Measurements from ENCODE around the gene TCTN2. TPM values are rescaled to one million over a fixed set of nuclear protein-coding genes. Genes with fewer than 3 reads are reported as not detected.

The TCTN2 gene
- total RNA-seq, 1 donor from 2014 or later: 2.7 TPM

DNA sequence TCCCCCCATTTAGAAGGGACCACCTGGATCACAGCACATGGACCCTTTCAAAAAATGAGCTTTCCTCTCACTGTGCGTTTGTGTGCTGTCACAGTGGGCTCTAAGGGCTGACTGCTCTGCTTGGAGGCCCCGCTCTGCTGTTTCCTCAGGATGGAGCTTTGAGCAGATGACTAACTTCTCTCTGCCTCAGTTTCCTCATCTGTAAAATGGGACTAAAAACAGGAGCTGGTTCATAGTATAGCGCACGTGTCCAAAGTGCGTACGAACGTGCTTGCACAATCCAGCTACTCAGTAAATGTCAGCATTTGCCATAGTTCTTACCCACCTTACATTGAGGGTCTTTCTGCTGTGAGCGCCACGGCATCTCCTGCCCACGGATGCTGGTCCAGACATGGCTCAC, 78.4 kb downstream of the TCTN2 start:
- Histone ChIP-seq H3K27me3 (no peaks in the 10 kb centered on the region), H3K4me1 (no peaks in the 10 kb centered on the region), H3K4me3 (no peak overlapping the region), H3K27ac (no peak overlapping the region), H3K36me3 (peaks cover 29 to 72% of the 10 kb centered on the region in 2 donors), H3K9me3 (no peaks in the 10 kb centered on the region)
- TF ChIP-seq, protein P1, sequence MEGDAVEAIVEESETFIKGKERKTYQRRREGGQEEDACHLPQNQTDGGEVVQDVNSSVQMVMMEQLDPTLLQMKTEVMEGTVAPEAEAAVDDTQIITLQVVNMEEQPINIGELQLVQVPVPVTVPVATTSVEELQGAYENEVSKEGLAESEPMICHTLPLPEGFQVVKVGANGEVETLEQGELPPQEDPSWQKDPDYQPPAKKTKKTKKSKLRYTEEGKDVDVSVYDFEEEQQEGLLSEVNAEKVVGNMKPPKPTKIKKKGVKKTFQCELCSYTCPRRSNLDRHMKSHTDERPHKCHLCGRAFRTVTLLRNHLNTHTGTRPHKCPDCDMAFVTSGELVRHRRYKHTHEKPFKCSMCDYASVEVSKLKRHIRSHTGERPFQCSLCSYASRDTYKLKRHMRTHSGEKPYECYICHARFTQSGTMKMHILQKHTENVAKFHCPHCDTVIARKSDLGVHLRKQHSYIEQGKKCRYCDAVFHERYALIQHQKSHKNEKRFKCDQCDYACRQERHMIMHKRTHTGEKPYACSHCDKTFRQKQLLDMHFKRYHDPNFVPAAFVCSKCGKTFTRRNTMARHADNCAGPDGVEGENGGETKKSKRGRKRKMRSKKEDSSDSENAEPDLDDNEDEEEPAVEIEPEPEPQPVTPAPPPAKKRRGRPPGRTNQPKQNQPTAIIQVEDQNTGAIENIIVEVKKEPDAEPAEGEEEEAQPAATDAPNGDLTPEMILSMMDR (IDR thresholded peaks at IDR 0.05): no peak
- intact Hi-C loops (cut with DNase I): no loop called here
- no peak for DNase-seq (ENCODE audit: low spot score in 2 of 2)

DNA sequence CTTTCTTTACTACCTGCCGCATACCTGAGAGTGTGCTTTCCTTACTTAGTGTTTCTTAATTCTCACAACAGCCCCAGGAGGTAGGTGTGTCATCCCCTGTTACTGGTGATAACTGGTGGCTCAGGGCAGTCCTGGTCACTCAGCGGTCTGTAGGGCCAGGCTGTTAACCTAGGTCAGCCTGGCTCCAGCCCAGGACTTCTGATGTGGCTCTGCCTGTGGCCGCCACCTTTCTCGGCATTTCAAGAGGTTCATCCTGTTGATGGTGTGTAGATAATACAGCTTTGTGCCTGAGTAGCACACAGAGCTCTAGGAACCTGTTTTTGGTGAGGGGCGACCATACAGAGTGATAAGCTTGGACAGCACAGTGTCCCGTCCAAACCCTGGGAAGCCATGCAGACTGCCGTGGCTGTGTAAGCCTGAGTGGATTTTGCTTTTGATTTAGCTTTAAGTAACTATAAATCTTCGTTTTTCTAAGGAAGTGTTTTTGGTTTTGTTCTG, 79.3 kb downstream of the TCTN2 start:
- TF ChIP-seq, protein P1 (IDR thresholded peaks at IDR 0.05): no peak
- no peak overlapping the region for H3K27ac ChIP-seq
- no peaks in the 10 kb centered on the region for H3K4me1 ChIP-seq
- H3K4me3 ChIP-seq: no peak overlapping the region
- DNase-seq (ENCODE audit: low spot score in 2 of 2): no peak
- H3K36me3 ChIP-seq: peaks cover 30 to 72% of the 10 kb centered on the region in 2 donors
- intact Hi-C loops (cut with DNase I): no loop called here
- H3K27me3 ChIP-seq: no peaks in the 10 kb centered on the region
- H3K9me3 ChIP-seq: no peaks in the 10 kb centered on the region

DNA sequence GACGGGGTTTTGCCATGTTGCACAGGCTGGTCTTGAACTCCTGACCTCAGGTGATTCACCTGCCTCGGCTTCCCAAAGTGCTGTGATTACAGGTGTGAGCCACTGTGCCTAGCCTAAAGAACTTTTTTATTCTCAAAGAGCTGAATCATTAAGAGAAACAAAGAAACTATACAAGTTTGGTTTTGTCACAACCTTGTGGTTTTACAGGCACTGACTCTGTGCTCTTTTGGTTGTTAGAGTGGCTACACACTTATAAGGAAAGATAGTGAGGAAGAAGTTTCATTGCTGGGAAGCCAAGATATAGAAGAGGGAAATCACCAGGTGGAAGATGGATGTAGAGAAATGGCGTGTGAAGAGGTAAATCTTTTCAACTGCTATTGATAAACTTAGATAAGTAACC, 81.1 kb downstream of the TCTN2 start:
- no peaks in the 10 kb centered on the region for H3K27me3 ChIP-seq

DNA sequence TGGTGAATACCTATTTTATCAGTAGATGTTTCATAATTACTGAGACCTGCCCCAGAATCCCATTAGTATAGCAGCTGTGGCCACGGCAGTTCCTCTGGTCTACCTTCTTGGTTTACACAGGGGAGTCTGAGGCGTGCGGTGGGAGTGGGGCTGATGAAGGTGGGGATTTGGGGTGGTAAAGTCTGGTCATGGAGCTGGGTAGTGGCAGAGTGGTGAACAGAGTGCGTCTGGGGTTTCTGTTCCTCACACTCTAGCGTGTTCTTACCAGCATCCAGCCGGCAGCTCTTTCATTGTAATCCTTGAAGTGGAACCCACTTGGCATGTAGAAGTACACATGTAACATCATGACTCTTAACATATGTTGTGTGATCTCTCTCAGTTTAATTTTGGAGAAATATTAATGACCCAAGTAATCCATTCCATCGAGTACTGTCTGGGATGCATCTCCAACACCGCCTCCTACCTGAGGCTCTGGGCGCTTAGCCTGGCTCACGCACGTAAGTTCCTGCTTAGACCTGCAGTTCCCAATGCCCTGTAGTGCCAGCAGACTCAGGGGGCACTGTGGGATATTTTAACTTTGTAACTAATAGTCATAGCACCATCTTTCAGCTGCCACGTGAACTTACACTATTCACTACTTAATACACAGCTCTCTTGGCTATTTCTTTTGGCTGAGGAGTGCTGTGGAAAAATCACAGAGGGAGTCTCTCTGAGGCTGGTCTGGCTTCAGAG, 83.3 kb downstream of the TCTN2 start:
- TF ChIP-seq, protein P1 (IDR thresholded peaks at IDR 0.05): no peak
- Histone ChIP-seq H3K27me3 (no peaks in the 10 kb centered on the region), H3K4me3 (no peak overlapping the region), H3K27ac (peak overlapping the region in 1 of 2 donors; percentile 3), H3K4me1 (peaks cover 0 to 16% of the 10 kb centered on the region in 2 donors), H3K9me3 (no peaks in the 10 kb centered on the region), H3K36me3 (peaks cover 19 to 46% of the 10 kb centered on the region in 2 donors)
- DNase-seq (ENCODE audit: low spot score in 2 of 2): peak in 1 of 2 donors; percentile 60
- intact Hi-C loops (cut with DNase I): no loop called here

More for the DNA sequence above, 81.1 kb downstream of the TCTN2 start:
- intact Hi-C loops (cut with DNase I): no loop called here
- Histone ChIP-seq H3K27ac (no peak overlapping the region), H3K9me3 (no peaks in the 10 kb centered on the region), H3K4me1 (peaks cover 0 to 4% of the 10 kb centered on the region in 2 donors), H3K4me3 (no peak overlapping the region), H3K36me3 (peaks cover 30 to 62% of the 10 kb centered on the region in 2 donors)
- TF ChIP-seq, protein P1 (IDR thresholded peaks at IDR 0.05): no peak
- no peak for DNase-seq (ENCODE audit: low spot score in 2 of 2)

DNA sequence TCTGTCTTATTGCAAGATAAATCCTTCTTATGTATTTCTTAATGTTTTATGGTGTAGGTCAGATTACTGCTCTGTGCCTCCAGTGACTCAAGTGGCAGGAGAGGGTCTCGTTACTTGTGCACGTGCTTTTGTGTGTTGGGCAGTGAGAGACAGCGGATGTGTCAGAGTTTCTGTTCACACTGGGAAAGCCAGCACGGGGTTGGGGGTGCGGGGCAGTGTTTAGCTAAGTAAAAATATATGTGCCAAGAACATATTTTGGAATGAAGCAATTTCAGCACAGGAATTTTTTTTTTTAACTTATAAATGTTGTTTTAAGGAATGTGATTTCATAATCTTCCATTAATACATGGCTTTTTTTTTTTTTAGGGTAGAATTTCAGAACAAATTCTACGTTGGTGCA, 86.6 kb downstream of the TCTN2 start:
- DNase-seq (ENCODE audit: low spot score in 2 of 2): peak; percentile 77 to 94
- peak overlapping the region; percentile 55 to 58 for H3K27ac ChIP-seq
- intact Hi-C loops (cut with DNase I): loop anchor here (5.0 kb wide), 2 partner anchors 45 to 215 kb away; partner anchors contain the start of genes ATP6V0A2, CCDC92 and ZNF664
- TF ChIP-seq, protein P1 (IDR thresholded peaks at IDR 0.05): no peak
- peaks cover 10 to 22% of the 10 kb centered on the region in 2 donors for H3K36me3 ChIP-seq
- H3K9me3 ChIP-seq: no peaks in the 10 kb centered on the region
- H3K4me1 ChIP-seq: peaks cover 3 to 24% of the 10 kb centered on the region in 2 donors
- no peak overlapping the region for H3K4me3 ChIP-seq
- no peaks in the 10 kb centered on the region for H3K27me3 ChIP-seq

Other genes with a start within 250 kb of the TCTN2 start
- gene RILPL2, start 234.4 kb upstream of the TCTN2 start, total RNA-seq: 7.2 TPM
- gene SNRNP35, start 213.0 kb upstream of the TCTN2 start, total RNA-seq: 5.9 TPM
- gene RILPL1, start 137.4 kb upstream of the TCTN2 start, total RNA-seq: 1.5 TPM
- gene TMED2, start 86.6 kb upstream of the TCTN2 start, total RNA-seq: 103 TPM
- gene DDX55, start 69.0 kb upstream of the TCTN2 start, total RNA-seq: 26.6 TPM
- 72.2 TPM for gene EIF2B1, start 37.4 kb upstream of the TCTN2 start, total RNA-seq
- gene GTF2H3, start 37.3 kb upstream of the TCTN2 start, total RNA-seq: 12.0 TPM
- 17.3 TPM for gene ATP6V0A2, start 41.2 kb downstream of the TCTN2 start, total RNA-seq
- not detected for gene DNAH10, start 91.2 kb downstream of the TCTN2 start, total RNA-seq